HepG2 (cell line): ENCODE data around the gene FKBP8. TPM values are rescaled to one million over a fixed set of nuclear protein-coding genes. Genes with fewer than 3 reads are reported as not detected.
A peak's percentile ranks its signal among the peaks of the same experiment; 100 is the strongest.

Experiments used
- BCL6 ChIP-seq: IDR thresholded peaks from 2 replicates; pipeline ENCODE4 v1.6.1; 2016; ENCODE audit warnings: missing genetic modification reagents, missing compliant biosample characterization
- CBX2 ChIP-seq, 2 experiments: fragments of 200-600 bp in 1 of 2; sonication (generic); formaldehyde crosslinking in 1 of 2; IDR thresholded peaks; 2 replicates each; pipeline versions ENCODE4 v1.7.0 to v1.8.1; 2018 to 2022; ENCODE audit warnings: low read depth in 2 of 2, low read length in 1 of 2, mild to moderate bottlenecking in 1 of 2, missing genetic modification reagents in 1 of 2
- CTCF ChIP-seq: sonication (generic); formaldehyde crosslinking; IDR thresholded peaks from 2 replicates; pipeline ENCODE4 v1.5.0; 2020; ENCODE audit warnings: mild to moderate bottlenecking, missing genetic modification reagents, moderate library complexity
- GPBP1L1 ChIP-seq: sonication (generic); formaldehyde crosslinking; IDR thresholded peaks from 2 replicates; pipeline ENCODE4 v1.5.0; 2020; ENCODE audit warnings: mild to moderate bottlenecking, missing genetic modification reagents
- MYC ChIP-seq: sonication (generic); formaldehyde crosslinking; IDR thresholded peaks from 2 replicates; pipeline ENCODE4 v1.9.0; 2021; ENCODE audit warnings: missing genetic modification reagents, borderline replicate concordance
- SNAPC5 ChIP-seq: sonication (generic); formaldehyde crosslinking; IDR thresholded peaks from 2 replicates; pipeline ENCODE4 v1.8.1; 2023; ENCODE audit warnings: mild to moderate bottlenecking, missing genetic modification reagents, borderline replicate concordance
- SP2 ChIP-seq: sonication (generic); formaldehyde crosslinking; IDR thresholded peaks from 2 replicates; pipeline ENCODE4 v1.5.1; 2020; ENCODE audit warnings: mild to moderate bottlenecking, missing genetic modification reagents
- XBP1 ChIP-seq: sonication (generic); formaldehyde crosslinking; IDR thresholded peaks from 2 replicates; pipeline ENCODE4 v1.5.0; 2020; ENCODE audit warnings: missing genetic modification reagents
- ZBED4 ChIP-seq: sonication (generic); formaldehyde crosslinking; IDR thresholded peaks from 2 replicates; pipeline ENCODE4 v1.4.0; 2020; ENCODE audit warnings: missing genetic modification reagents, borderline replicate concordance
- ZNF282 ChIP-seq: fragments of 450-650 bp; IDR thresholded peaks from 2 replicates; pipeline ENCODE4 v1.6.1; 2018; ENCODE audit not compliant: partially characterized antibody
- ZNF513 ChIP-seq: sonication (generic); formaldehyde crosslinking; conservative IDR thresholded peaks from 2 replicates; pipeline ENCODE4 v1.5.0; 2020; ENCODE audit warnings: missing genetic modification reagents
- ZNF652 ChIP-seq: IDR thresholded peaks from 2 replicates; pipeline ENCODE4 v1.6.1; 2016; ENCODE audit warnings: low read depth, borderline replicate concordance
- ZNF781 ChIP-seq: sonication (generic); formaldehyde crosslinking; IDR thresholded peaks from 2 replicates; pipeline ENCODE4 v1.5.1; 2020; ENCODE audit warnings: borderline replicate concordance, mild to moderate bottlenecking, missing genetic modification reagents; ENCODE audit errors: not compliant biosample characterization
- polyA plus RNA-seq, 8 experiments: library from polyadenylated mRNA; depleted of rRNA in 3 of 8; stranded (reverse) in 7 of 8; unstranded in 1 of 8; fragments of >200 nt; fragmentation: Illumina TruSeq in 4 of 8; extraction: Trizol in 4 of 8; gene quantifications; 2 replicates each; pipeline versions ENCODE4 v1.2.1 to v1.2.3, GENCODE V29; 2011 to 2016; ENCODE audit warnings: low read depth in 4 of 8, missing spikeins in 1 of 8, mixed read lengths in 1 of 8; ENCODE audit not compliant: insufficient read depth in 1 of 8
- total RNA-seq, 5 experiments: library from RNA; depleted of rRNA; stranded (reverse); fragments of >200 nt; fragmentation: Illumina TruSeq; extraction: Trizol; gene quantifications; 2 replicates each; pipeline ENCODE4 v1.2.3, GENCODE V29; 2016; ENCODE audit warnings: low read depth in 1 of 5
- TF ChIP-seq, protein P1 (sequence below), 2 experiments: sonication (generic) in 1 of 2; formaldehyde crosslinking in 1 of 2; IDR thresholded peaks; 2 replicates each; pipeline versions ENCODE4 v1.4.0 to v1.6.1; 2016 to 2020; ENCODE audit warnings: borderline replicate concordance in 1 of 2, low read depth in 1 of 2, mild to moderate bottlenecking in 1 of 2, missing genetic modification reagents in 1 of 2

The FKBP8 gene
- total and polyA plus RNA-seq, 2 of the 13 experiments (the other 11 are each of a cell fraction or from before 2014, with no cell fraction given), result 81.7 to 93.9 TPM

DNA sequence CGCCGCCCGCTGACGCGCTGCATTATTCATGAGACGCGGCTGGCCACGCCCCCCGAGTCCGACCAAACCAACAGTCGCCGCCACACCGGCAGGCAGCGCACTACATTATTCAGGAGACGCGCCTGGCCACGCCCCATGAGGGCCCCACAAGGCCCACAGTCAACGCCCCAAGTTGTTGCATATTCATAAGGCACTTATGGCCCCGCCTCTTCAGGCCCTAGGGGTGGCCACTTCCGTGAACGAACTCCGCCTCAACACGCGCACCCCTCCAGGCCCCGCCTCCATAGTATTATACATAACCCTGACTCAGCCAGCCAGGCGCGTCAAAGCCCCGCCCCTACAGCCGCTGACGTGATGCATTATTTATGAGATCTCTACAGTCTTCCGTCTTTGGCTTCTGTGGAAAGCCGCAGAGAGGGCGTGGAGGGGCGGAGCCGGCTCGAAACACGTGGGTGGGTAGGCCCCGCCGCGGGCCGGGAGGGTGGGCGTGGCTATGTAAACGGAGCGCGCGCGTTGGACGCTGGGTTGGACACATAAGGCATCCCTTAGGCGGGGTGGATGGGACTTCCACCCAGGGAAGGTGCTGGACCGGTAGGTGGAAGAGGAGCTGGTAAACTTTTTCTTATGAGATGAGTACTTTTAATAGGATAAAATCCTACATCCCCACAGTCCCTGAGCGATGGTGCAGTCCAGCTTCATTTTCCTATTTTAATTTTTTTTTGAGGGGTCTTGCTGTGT is 21.1 kb downstream of the FKBP8 start (continued):
- TF ChIP-seq, protein P1, sequence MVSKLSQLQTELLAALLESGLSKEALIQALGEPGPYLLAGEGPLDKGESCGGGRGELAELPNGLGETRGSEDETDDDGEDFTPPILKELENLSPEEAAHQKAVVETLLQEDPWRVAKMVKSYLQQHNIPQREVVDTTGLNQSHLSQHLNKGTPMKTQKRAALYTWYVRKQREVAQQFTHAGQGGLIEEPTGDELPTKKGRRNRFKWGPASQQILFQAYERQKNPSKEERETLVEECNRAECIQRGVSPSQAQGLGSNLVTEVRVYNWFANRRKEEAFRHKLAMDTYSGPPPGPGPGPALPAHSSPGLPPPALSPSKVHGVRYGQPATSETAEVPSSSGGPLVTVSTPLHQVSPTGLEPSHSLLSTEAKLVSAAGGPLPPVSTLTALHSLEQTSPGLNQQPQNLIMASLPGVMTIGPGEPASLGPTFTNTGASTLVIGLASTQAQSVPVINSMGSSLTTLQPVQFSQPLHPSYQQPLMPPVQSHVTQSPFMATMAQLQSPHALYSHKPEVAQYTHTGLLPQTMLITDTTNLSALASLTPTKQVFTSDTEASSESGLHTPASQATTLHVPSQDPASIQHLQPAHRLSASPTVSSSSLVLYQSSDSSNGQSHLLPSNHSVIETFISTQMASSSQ (IDR thresholded peaks at IDR 0.05; ENCODE audit: low read depth), result no peak
- TF ChIP-seq, protein P1 (CRISPR knock-in tag; IDR thresholded peaks at IDR 0.05; ENCODE audit: borderline replicate concordance), result no peak
- TF ChIP-seq ZNF652 (CRISPR knock-in tag), result no peak
- 0 out of 2 replicates have a peak, but pooled peaks have one; percentile 18 for TF ChIP-seq CTCF (CRISPR knock-in tag)
- TF ChIP-seq SNAPC5 (CRISPR knock-in tag), result peak; percentile 99
- TF ChIP-seq ZBED4 (CRISPR knock-in tag), result no peak
- no peak for TF ChIP-seq XBP1 (CRISPR knock-in tag)
- peak; percentile 33 for TF ChIP-seq MYC (CRISPR knock-in tag)
- TF ChIP-seq GPBP1L1, result no peak
- TF ChIP-seq ZNF282, result no peak
- TF ChIP-seq SP2 (CRISPR knock-in tag), result no peak
- no peak for TF ChIP-seq BCL6 (CRISPR knock-in tag)
- no peak for TF ChIP-seq ZNF781 (CRISPR knock-in tag)
- no peak for TF ChIP-seq ZNF513 (CRISPR knock-in tag)
- TF ChIP-seq CBX2 (IDR thresholded peaks at IDR 0.05; ENCODE audit: low read depth, low read length), result no peak
- no peak for TF ChIP-seq CBX2 (CRISPR knock-in tag; IDR thresholded peaks at IDR 0.05; ENCODE audit: low read depth)
